HEK293 (cell line): ENCODE results near the gene LHX2.
A peak's percentile ranks its signal among the peaks of the same experiment; 100 is the strongest.

Source experiments
- CTCF ChIA-PET: fragments of 350-600 bp; formaldehyde crosslinking; extraction: SDS; loops from one replicate; lab custom pipeline; 2021; ENCODE audit warnings: antibody characterized with exemption; lab: Yijun Ruan, JAX
- POLR2A ChIA-PET: fragments of 300-600 bp; formaldehyde crosslinking; extraction: SDS; loops from one replicate; lab custom pipeline; 2020; ENCODE audit warnings: antibody characterized with exemption, inconsistent platforms; lab: Yijun Ruan, JAX
- H3K27ac ChIP-seq: fragments of 200-500 bp; sonication (Bioruptor generic); 2 replicates; pipeline ENCODE4 v1.5.1; 2014; ENCODE audit warnings: low read depth, low read length, control low read depth, inconsistent platforms; ENCODE audit errors: extremely low read depth
- H3K36me3 ChIP-seq, 2 experiments: fragments of 200-500 bp in 1 of 2; sonication (Bioruptor generic) in 1 of 2; 1 replicate in 1 of 2; 2 replicates in 1 of 2; pipeline ENCODE4 v1.5.1; 2014 to 2017; ENCODE audit warnings: inconsistent platforms in 2 of 2, low read length in 2 of 2; ENCODE audit not compliant: control insufficient read depth in 2 of 2, insufficient read depth in 1 of 2
- H3K4me1 ChIP-seq: fragments of 200-500 bp; sonication (Bioruptor generic); 2 replicates; pipeline ENCODE4 v1.5.1; 2014; ENCODE audit warnings: mild to moderate bottlenecking, low read length, inconsistent platforms; ENCODE audit not compliant: control insufficient read depth, insufficient read depth
- H3K4me3 ChIP-seq: 2 replicates; pipeline ENCODE4 v1.5.1; 2011; ENCODE audit warnings: low read depth, mild to moderate bottlenecking, control low read depth, low read length, moderate library complexity
- H3K9me3 ChIP-seq: fragments of 200-500 bp; sonication (Bioruptor generic); 2 replicates; pipeline ENCODE4 v1.5.1; 2014; ENCODE audit warnings: low read depth, low read length, inconsistent platforms; ENCODE audit not compliant: control insufficient read depth, insufficient read depth
- EGR2 ChIP-seq: fragments of 450-650 bp; formaldehyde crosslinking; IDR thresholded peaks from 2 replicates; pipeline ENCODE4 v1.5.1; 2016; ENCODE audit warnings: low read depth, missing biosample characterization, missing genetic modification characterization
- FEZF1 ChIP-seq: fragments of 450-650 bp; formaldehyde crosslinking; IDR thresholded peaks from 2 replicates; pipeline ENCODE4 v1.5.1; 2016; ENCODE audit warnings: missing biosample characterization, missing genetic modification characterization
- IKZF3 ChIP-seq: fragments of 450-650 bp; IDR thresholded peaks from 2 replicates; pipeline ENCODE4 v1.5.0; 2018; ENCODE audit warnings: missing biosample characterization, mild to moderate bottlenecking, missing genetic modification characterization, moderate library complexity
- KLF10 ChIP-seq: fragments of 450-650 bp; IDR thresholded peaks from 2 replicates; pipeline ENCODE4 v1.5.1; 2018; ENCODE audit warnings: missing biosample characterization, mild to moderate bottlenecking, missing genetic modification characterization
- KLF17 ChIP-seq: fragments of 450-650 bp; formaldehyde crosslinking; IDR thresholded peaks from 2 replicates; pipeline ENCODE4 v1.5.1; 2016; ENCODE audit warnings: missing biosample characterization, missing genetic modification characterization
- PRDM1 ChIP-seq: fragments of 450-650 bp; formaldehyde crosslinking; IDR thresholded peaks from 2 replicates; pipeline ENCODE4; 2016; ENCODE audit warnings: missing biosample characterization, missing genetic modification characterization
- WT1 ChIP-seq: fragments of 450-650 bp; formaldehyde crosslinking; IDR thresholded peaks from 2 replicates; pipeline ENCODE4 v1.5.1; 2016; ENCODE audit warnings: missing biosample characterization, missing genetic modification characterization
- ZBTB10 ChIP-seq: fragments of 450-650 bp; formaldehyde crosslinking; IDR thresholded peaks from 2 replicates; pipeline ENCODE4 v1.5.1; 2016; ENCODE audit warnings: missing biosample characterization, missing genetic modification characterization
- ZBTB17 ChIP-seq: fragments of 450-650 bp; formaldehyde crosslinking; IDR thresholded peaks from 2 replicates; pipeline ENCODE4 v1.5.1; 2016; ENCODE audit warnings: missing biosample characterization, missing genetic modification characterization
- ZBTB44 ChIP-seq: fragments of 450-650 bp; IDR thresholded peaks from 2 replicates; pipeline ENCODE4 v1.5.1; 2018; ENCODE audit warnings: missing biosample characterization, mild to moderate bottlenecking, missing genetic modification characterization
- ZFHX2 ChIP-seq: fragments of 450-650 bp; formaldehyde crosslinking; conservative IDR thresholded peaks from 2 replicates; pipeline ENCODE4 v1.5.1; 2016; ENCODE audit warnings: missing biosample characterization, missing genetic modification characterization
- ZFP37 ChIP-seq: fragments of 450-650 bp; formaldehyde crosslinking; IDR thresholded peaks from 2 replicates; pipeline ENCODE4 v1.5.1; 2016; ENCODE audit warnings: missing biosample characterization, missing genetic modification characterization
- ZNF354C ChIP-seq: fragments of 450-650 bp; formaldehyde crosslinking; IDR thresholded peaks from 2 replicates; pipeline ENCODE4 v1.5.1; 2016; ENCODE audit warnings: missing biosample characterization, missing genetic modification characterization, low read depth, borderline replicate concordance
- ZNF473 ChIP-seq: fragments of 450-650 bp; formaldehyde crosslinking; IDR thresholded peaks from 2 replicates; pipeline ENCODE4 v1.5.1; 2017; ENCODE audit warnings: missing biosample characterization, missing genetic modification characterization
- ZNF514 ChIP-seq: fragments of 450-650 bp; formaldehyde crosslinking; IDR thresholded peaks from 2 replicates; pipeline ENCODE4 v1.5.1; 2016; ENCODE audit warnings: missing biosample characterization, missing genetic modification characterization
- ZNF596 ChIP-seq: fragments of 450-650 bp; IDR thresholded peaks from 2 replicates; pipeline ENCODE4 v1.5.0; 2018; ENCODE audit warnings: missing biosample characterization, mild to moderate bottlenecking, missing genetic modification characterization, moderate library complexity
- ZNF600 ChIP-seq: fragments of 450-650 bp; formaldehyde crosslinking; IDR thresholded peaks from 2 replicates; pipeline ENCODE4 v1.5.1; 2016; ENCODE audit warnings: missing biosample characterization, missing genetic modification characterization
- ZNF660 ChIP-seq: fragments of 450-650 bp; IDR thresholded peaks from 2 replicates; pipeline ENCODE4 v1.5.1; 2018; ENCODE audit warnings: missing biosample characterization, mild to moderate bottlenecking, missing genetic modification characterization
- ZNF76 ChIP-seq: fragments of 450-650 bp; formaldehyde crosslinking; IDR thresholded peaks from 2 replicates; pipeline ENCODE4; 2016; ENCODE audit warnings: low read depth, missing biosample characterization, missing genetic modification characterization, borderline replicate concordance

The LHX2 gene

GRCh38 chr9:123983047-123983446 is 28.5 kb upstream of the LHX2 start:
- CTCF ChIA-PET: interaction anchor here (0.8 kb wide), 1 partner anchor 39 kb away, joined by 3 read pairs; no protein-coding TSS in a partner anchor
- POLR2A ChIA-PET: no interaction called here
- no peak overlapping the region for H3K27ac ChIP-seq
- H3K4me1 ChIP-seq: no peaks in the 10 kb centered on the region
- TF ChIP-seq ZFHX2 (peak; percentile 87), FEZF1 (no peak), EGR2 (tag by site-specific recombination) (peak; percentile 81)
- H3K9me3 ChIP-seq: no peaks in the 10 kb centered on the region
- H3K36me3 ChIP-seq: no peaks in the 10 kb centered on the region
- no peak overlapping the region for H3K4me3 ChIP-seq

GRCh38 chr9:123984802-123985201 is 26.8 kb upstream of the LHX2 start:
- Histone ChIP-seq H3K9me3 (no peaks in the 10 kb centered on the region), H3K4me1 (no peaks in the 10 kb centered on the region), H3K4me3 (no peak overlapping the region), H3K27ac (no peak overlapping the region)
- POLR2A ChIA-PET: no interaction called here
- CTCF ChIA-PET: interaction anchor here (0.8 kb wide), 1 partner anchor 25 kb away, joined by 4 read pairs; no protein-coding TSS in a partner anchor
- TF ChIP-seq IKZF3 (tag by site-specific recombination) (no peak), ZBTB17 (tag by site-specific recombination) (no peak), WT1 (tag by site-specific recombination) (no peak), ZFP37 (no peak), ZNF354C (tag by site-specific recombination) (no peak), ZBTB10 (tag by site-specific recombination) (no peak), ZNF473 (tag by site-specific recombination) (no peak), ZNF660 (tag by site-specific recombination) (no peak), ZNF600 (tag by site-specific recombination) (no peak)
- TF ChIP-seq, all 188 proteins: peak for 0
- H3K36me3 ChIP-seq: no peaks in the 10 kb centered on the region

GRCh38 chr9:123985869-123986268 is 25.7 kb upstream of the LHX2 start:
- H3K36me3 ChIP-seq: no peaks in the 10 kb centered on the region
- ChIA-PET CTCF (interaction anchor here (0.6 kb wide), 1 partner anchor 13 kb away, joined by 3 read pairs; no protein-coding TSS in a partner anchor), POLR2A (no interaction called here)
- TF ChIP-seq ZNF514 (tag by site-specific recombination): no peak
- TF ChIP-seq KLF17 (tag by site-specific recombination): no peak
- no peak for TF ChIP-seq PRDM1 (tag by site-specific recombination)
- no peak for TF ChIP-seq KLF10 (tag by site-specific recombination)
- no peak for TF ChIP-seq ZBTB44
- no peak for TF ChIP-seq ZNF76 (tag by site-specific recombination)
- no peak for TF ChIP-seq ZNF596 (tag by site-specific recombination)
- H3K9me3 ChIP-seq: no peaks in the 10 kb centered on the region
- no peak overlapping the region for H3K4me3 ChIP-seq
- no peaks in the 10 kb centered on the region for H3K4me1 ChIP-seq
- H3K27ac ChIP-seq: no peak overlapping the region
